Measurements from ENCODE around the gene PLEKHG1.

The PLEKHG1 gene

DNA sequence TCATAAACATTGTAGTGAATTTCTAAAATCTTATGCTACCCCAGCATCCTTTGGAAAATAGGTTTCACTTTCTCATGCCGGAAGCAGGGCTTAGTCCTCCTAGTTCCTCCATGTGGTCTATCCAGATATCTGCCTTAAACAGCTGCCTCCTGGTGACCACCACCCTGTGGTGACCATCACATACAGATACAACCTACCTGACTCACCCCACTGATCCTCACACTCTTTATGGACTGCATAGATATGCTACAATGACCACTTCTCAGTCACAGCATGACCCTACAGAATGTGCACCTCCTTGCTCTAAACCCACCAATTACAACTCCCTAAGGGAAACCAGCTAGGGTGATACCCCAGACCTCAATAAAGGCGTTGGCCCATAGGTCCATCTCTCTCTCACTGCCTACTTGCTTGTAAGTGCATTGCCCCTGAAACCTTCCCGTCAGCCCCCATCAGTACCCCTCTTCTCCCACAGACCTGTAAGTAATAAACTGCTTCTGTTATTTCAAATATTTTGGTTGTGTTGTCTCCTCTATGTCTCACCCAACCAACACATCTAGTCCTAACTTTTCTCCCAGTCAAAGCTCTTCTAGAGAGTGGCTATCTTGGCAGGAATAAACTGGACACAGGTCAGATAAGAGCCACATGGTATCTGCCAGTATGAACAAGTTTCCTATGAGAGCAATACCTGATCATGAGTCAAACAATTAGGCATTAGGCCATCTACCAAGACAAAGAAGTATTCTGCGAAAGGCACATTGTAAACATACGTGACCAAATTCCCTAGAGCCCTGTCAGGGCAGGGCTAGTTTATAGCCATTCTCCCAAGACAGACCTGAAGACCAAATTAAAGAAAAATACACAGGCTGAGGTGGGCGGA is 39.4 kb upstream of the PLEKHG1 start:
- Histone ChIP-seq H3K4me1 (ENCODE audit: insufficient read depth, low read length, poor library complexity, severe bottlenecking) (peaks cover 7% of the 10 kb centered on the region), H2AFZ (ENCODE audit: low read length) (no peak overlapping the region), H3K4me2 (ENCODE audit: low read depth, low read length, poor library complexity, severe bottlenecking) (no peak overlapping the region), H3K9me2 (replicated peaks; ENCODE audit: low read depth, low read length) (no peaks in the 10 kb centered on the region), H3K4me3 (ENCODE audit: low read length, poor library complexity, severe bottlenecking) (no peak overlapping the region), H3K27me3 (ENCODE audit: insufficient read depth, low read length, poor library complexity, severe bottlenecking) (no peaks in the 10 kb centered on the region), H3K9me3 (ENCODE audit: insufficient read depth, low read depth, low read length) (no peaks in the 10 kb centered on the region; the same call in 1 of the 2 replicates), H3K79me2 (ENCODE audit: insufficient read depth, low read length) (no peaks in the 10 kb centered on the region), H3K36me3 (ENCODE audit: insufficient read depth, low read length) (no peaks in the 10 kb centered on the region), H3K9ac (ENCODE audit: low read depth, low read length, poor library complexity, severe bottlenecking) (no peak overlapping the region), H4K20me1 (ENCODE audit: insufficient read depth, low read length, poor library complexity, severe bottlenecking) (no peaks in the 10 kb centered on the region), H3F3A (ENCODE audit: low read depth) (no peaks in the 10 kb centered on the region)
- TF ChIP-seq EZH2phosphoT487 (IDR thresholded peaks at IDR 0.05; ENCODE audit: borderline replicate concordance) = no peak
- TF ChIP-seq, protein P1, sequence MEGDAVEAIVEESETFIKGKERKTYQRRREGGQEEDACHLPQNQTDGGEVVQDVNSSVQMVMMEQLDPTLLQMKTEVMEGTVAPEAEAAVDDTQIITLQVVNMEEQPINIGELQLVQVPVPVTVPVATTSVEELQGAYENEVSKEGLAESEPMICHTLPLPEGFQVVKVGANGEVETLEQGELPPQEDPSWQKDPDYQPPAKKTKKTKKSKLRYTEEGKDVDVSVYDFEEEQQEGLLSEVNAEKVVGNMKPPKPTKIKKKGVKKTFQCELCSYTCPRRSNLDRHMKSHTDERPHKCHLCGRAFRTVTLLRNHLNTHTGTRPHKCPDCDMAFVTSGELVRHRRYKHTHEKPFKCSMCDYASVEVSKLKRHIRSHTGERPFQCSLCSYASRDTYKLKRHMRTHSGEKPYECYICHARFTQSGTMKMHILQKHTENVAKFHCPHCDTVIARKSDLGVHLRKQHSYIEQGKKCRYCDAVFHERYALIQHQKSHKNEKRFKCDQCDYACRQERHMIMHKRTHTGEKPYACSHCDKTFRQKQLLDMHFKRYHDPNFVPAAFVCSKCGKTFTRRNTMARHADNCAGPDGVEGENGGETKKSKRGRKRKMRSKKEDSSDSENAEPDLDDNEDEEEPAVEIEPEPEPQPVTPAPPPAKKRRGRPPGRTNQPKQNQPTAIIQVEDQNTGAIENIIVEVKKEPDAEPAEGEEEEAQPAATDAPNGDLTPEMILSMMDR (conservative IDR thresholded peaks at IDR 0.05; ENCODE audit: low read length) = no peak

DNA sequence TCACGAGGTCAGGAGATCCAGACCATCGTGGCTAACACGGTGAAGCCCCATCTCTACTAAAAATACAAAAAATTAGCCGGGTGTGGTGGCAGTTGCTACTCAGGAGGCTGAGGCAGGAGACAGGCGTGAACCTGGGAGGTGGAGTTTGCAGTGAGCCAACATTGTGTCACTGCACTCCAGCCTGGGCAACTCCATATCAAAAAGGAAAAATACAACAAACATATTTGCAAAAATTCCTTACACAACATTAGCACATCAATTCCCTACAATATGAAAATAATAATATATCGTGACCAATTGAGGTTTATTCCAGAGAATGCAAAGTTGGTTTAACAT is 38.8 kb upstream of the PLEKHG1 start:
- no peaks in the 10 kb centered on the region for H3K36me3 ChIP-seq (ENCODE audit: insufficient read depth, low read length)
- H3K9me3 ChIP-seq (ENCODE audit: insufficient read depth, low read depth, low read length) = no peaks in the 10 kb centered on the region; the same call in 1 of the 2 replicates
- no peaks in the 10 kb centered on the region for H3K79me2 ChIP-seq (ENCODE audit: insufficient read depth, low read length)
- H3K4me1 ChIP-seq (ENCODE audit: insufficient read depth, low read length, poor library complexity, severe bottlenecking) = peaks cover 7% of the 10 kb centered on the region
- H3K4me2 ChIP-seq (ENCODE audit: low read depth, low read length, poor library complexity, severe bottlenecking) = no peak overlapping the region
- H3F3A ChIP-seq (ENCODE audit: low read depth) = no peaks in the 10 kb centered on the region
- no peak overlapping the region for H3K9ac ChIP-seq (ENCODE audit: low read depth, low read length, poor library complexity, severe bottlenecking)
- H4K20me1 ChIP-seq (ENCODE audit: insufficient read depth, low read length, poor library complexity, severe bottlenecking) = no peaks in the 10 kb centered on the region
- no peaks in the 10 kb centered on the region for H3K27me3 ChIP-seq (ENCODE audit: insufficient read depth, low read length, poor library complexity, severe bottlenecking)
- H2AFZ ChIP-seq (ENCODE audit: low read length) = no peak overlapping the region
- no peaks in the 10 kb centered on the region for H3K9me2 ChIP-seq (replicated peaks; ENCODE audit: low read depth, low read length)
- TF ChIP-seq, protein P1 (conservative IDR thresholded peaks at IDR 0.05; ENCODE audit: low read length) = no peak
- no peak for TF ChIP-seq EZH2phosphoT487 (IDR thresholded peaks at IDR 0.05; ENCODE audit: borderline replicate concordance)
- H3K4me3 ChIP-seq (ENCODE audit: low read length, poor library complexity, severe bottlenecking) = no peak overlapping the region

DNA sequence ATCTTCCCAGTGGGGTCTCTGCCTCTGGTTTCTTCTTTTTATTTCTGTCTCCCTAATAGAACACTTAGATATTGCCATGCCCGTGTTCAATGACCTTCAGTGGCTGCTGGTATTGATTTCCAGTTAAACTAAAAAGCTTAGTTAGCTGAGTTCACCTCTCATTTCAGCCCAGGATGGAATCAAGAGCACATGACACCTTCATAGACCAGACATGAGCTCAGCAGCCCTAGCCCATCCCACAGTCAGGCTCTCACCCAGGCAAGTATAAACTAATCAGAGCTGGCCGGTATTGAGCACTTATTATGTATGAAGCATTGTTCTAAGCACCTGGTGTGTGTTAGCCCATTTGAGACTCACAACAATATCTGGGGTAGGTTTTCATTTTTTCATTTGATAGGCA is 33.7 kb upstream of the PLEKHG1 start:
- no peak overlapping the region for H3K4me3 ChIP-seq (ENCODE audit: low read length, poor library complexity, severe bottlenecking)
- no peaks in the 10 kb centered on the region for H3F3A ChIP-seq (ENCODE audit: low read depth)
- H3K4me2 ChIP-seq (ENCODE audit: low read depth, low read length, poor library complexity, severe bottlenecking) = no peak overlapping the region
- no peaks in the 10 kb centered on the region for H3K79me2 ChIP-seq (ENCODE audit: insufficient read depth, low read length)
- peaks cover 7% of the 10 kb centered on the region for H3K4me1 ChIP-seq (ENCODE audit: insufficient read depth, low read length, poor library complexity, severe bottlenecking)
- H3K9ac ChIP-seq (ENCODE audit: low read depth, low read length, poor library complexity, severe bottlenecking) = no peak overlapping the region
- TF ChIP-seq, protein P1 (conservative IDR thresholded peaks at IDR 0.05; ENCODE audit: low read length) = no peak
- no peak for TF ChIP-seq EZH2phosphoT487 (IDR thresholded peaks at IDR 0.05; ENCODE audit: borderline replicate concordance)
- H2AFZ ChIP-seq (ENCODE audit: low read length) = no peak overlapping the region
- no peaks in the 10 kb centered on the region for H4K20me1 ChIP-seq (ENCODE audit: insufficient read depth, low read length, poor library complexity, severe bottlenecking)
- no peaks in the 10 kb centered on the region for H3K9me2 ChIP-seq (replicated peaks; ENCODE audit: low read depth, low read length)
- no peaks in the 10 kb centered on the region for H3K36me3 ChIP-seq (ENCODE audit: insufficient read depth, low read length)
- no peaks in the 10 kb centered on the region for H3K9me3 ChIP-seq (ENCODE audit: insufficient read depth, low read depth, low read length)
- H3K27me3 ChIP-seq (ENCODE audit: insufficient read depth, low read length, poor library complexity, severe bottlenecking) = no peaks in the 10 kb centered on the region

All from Loucy (cell line).